ENCODE measurements around the gene RAN. TPM values are rescaled to one million over a fixed set of nuclear protein-coding genes. Genes with fewer than 3 reads are reported as not detected.

RAN gene
- total and polyA plus RNA-seq, 9 of the 15 experiments (the other 6 are each of a cell fraction or from before 2014, with no cell fraction given) = 1,687 to 3,820 (median 2,300) TPM

- no peak for TF ChIP-seq ZNF318 (IDR thresholded peaks at IDR 0.05; ENCODE audit: borderline replicate concordance in 1 of 2, low read depth in 1 of 2)
- no peak for TF ChIP-seq ZNF655 (CRISPR knock-in tag; IDR thresholded peaks at IDR 0.05)
- TF ChIP-seq NCOA2 (IDR thresholded peaks at IDR 0.05; ENCODE audit: partially characterized antibody in 2 of 2) = no peak
- TF ChIP-seq KDM2B (CRISPR knock-in tag; IDR thresholded peaks at IDR 0.05) = 0 out of 2 replicates have a peak, but pooled peaks have one; percentile 36
- no peak for TF ChIP-seq CBX2 (IDR thresholded peaks at IDR 0.05; ENCODE audit: insufficient read depth, low read length, poor library complexity, severe bottlenecking)
- TF ChIP-seq SFPQ (IDR thresholded peaks at IDR 0.05; ENCODE audit: low read depth, low read length) = no peak
- no peak for TF ChIP-seq SAFB2 (IDR thresholded peaks at IDR 0.05; ENCODE audit: borderline replicate concordance, low read depth, low read length, severe bottlenecking)
- no peak for TF ChIP-seq DPF2 (IDR thresholded peaks at IDR 0.05)
- no peak for TF ChIP-seq TRIM25 (IDR thresholded peaks at IDR 0.05; ENCODE audit: borderline replicate concordance)
- TF ChIP-seq ZNF699 (CRISPR knock-in tag; IDR thresholded peaks at IDR 0.05; ENCODE audit: insufficient replicate concordance) = no peak
- TF ChIP-seq MCM3 (IDR thresholded peaks at IDR 0.05) = no peak
- TF ChIP-seq MEF2A (IDR thresholded peaks at IDR 0.05; ENCODE audit: control insufficient read depth, low read depth, low read length) = no peak
These were observed 44.5 kb downstream of the RAN start (continued) for GRCh38 chr12:130916241-130916911.

All from K562 (cell line).